ENCODE results near the gene GLCCI1. TPM values are rescaled to one million over a fixed set of nuclear protein-coding genes. Genes with fewer than 3 reads are reported as not detected.
"Not testable (repeated sequence)": the region's sequence is repeated elsewhere in the genome, so short reads cannot be mapped to it uniquely, and the experiment has no call there.

Gene GLCCI1
- total RNA-seq, 1 donor: 10.0 TPM

DNA sequence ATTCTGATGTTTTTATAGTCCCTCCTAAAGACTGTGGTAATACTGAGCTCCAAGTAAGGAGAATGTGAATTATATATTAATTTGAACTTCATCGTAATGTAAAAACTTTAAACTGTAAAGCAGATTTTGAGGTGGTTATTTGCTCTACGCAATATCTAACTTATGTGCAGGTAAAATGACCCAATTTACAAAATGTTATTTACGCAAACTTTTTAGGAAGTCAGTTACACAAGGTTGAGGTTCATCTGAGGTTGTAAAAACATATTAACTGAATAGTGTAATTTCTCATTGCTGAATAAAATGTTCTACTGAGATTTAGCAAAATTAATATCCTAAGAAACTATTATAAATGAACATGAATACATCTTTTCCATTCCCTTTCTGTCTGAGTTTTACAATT is 15.8 kb downstream of the GLCCI1 start:
- no peak for DNase-seq (ENCODE audit: low read depth in 2 of 3, low spot score in 2 of 3)

DNA sequence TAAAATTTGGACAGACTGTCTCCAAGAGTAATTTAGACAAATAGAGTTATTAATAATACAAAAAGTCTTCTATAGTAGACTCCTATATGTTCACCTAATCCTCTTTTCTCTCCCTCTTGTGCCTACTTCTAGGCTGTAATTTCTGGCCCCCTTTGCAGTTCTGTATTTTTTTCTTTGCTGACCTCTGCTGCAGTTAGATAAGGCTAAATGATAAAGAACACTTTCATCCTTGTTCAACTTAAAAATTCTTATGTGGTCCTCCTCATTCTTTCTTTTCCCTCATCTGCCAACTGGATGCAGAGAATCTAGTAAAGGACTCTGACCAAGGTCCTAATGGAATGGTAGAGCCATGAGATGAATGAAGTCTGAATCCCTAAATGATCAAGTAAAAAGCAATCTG is 20.1 kb downstream of the GLCCI1 start:
- DNase-seq (ENCODE audit: low read depth in 2 of 3, low spot score in 2 of 3): no peak

DNA sequence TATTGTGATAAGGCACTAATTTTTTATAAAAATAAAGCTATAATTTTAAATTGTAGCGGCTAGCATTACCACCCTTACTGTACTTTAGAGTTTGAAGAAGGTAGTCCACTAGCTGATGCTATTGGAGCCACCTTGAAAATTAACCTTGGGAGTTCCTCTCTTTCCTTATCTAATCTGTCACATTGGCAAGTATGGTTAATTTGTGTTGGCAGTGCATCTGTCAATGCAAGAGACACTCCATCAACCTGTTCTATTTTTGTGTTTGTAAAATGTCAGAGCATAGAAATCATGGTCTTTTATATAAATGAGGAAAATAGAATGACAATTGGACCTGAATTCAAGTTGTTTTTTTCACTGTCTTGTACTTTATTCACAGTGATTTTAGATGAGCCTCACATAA is 20.5 kb downstream of the GLCCI1 start:
- peak in 1 of 3 donors; percentile 52 for DNase-seq (ENCODE audit: low read depth in 2 of 3, low spot score in 2 of 3)

DNA sequence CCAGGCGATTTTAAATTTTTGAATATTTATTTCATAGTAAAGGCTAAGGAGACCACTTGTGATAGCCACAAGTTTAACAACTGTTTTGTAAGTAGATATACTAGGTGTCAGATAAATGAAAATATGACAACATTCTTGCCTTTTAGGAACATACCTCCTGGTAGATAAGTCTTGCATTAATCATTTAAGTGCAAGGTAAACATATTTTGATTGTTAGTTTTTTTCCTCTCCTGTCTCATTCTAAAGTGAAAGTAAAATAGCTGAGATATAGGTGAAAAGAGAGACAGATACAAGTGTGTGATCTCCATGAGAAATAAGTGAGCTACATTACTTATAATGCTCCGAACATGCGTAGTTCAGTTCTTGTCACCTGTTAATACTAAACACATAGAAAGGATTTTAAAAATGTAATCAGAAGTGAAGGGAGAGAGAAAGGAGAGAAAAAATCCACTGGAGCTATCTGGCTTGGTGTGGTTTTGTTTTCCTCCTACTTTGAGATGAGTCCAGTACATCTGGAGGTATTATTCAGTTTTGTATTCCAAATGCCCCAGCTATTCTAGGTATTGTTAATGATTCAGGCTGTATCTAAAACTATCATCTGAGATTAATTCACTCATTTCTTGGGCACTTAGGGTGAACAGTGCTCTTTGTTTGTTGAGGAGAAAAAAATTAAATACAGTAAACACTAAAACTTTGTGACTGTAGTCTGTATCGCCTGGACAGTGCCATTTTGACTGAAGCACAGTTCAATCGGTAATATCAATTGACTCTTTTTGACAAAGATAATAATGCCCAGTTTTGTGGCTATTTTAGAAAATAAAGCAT is 21.2 kb downstream of the GLCCI1 start:
- no peak for DNase-seq (ENCODE audit: low read depth in 2 of 3, low spot score in 2 of 3)

DNA sequence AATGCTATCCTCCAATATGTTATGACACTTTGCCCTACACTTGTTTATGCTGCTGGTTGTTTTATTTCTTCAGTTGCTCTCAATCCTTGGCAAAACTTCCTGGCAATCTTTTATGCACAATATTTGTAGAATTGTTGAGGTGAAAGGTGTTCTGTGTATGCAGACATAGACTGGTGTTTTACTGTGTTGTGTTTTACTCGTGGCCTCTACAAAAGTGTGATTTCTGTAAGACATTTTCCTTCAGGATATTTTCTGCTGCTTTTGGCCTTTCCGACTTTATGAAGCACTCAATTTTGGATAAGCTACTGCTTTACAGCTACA is 21.8 kb downstream of the GLCCI1 start:
- no peak for DNase-seq (ENCODE audit: low read depth in 2 of 3, low spot score in 2 of 3)

- DNase-seq (ENCODE audit: low read depth in 2 of 3, low spot score in 2 of 3): peak in 1 of 3 donors; percentile 49
Observed at GRCh38 chr7:7992506-7992905, 23.9 kb downstream of the GLCCI1 start.

DNA sequence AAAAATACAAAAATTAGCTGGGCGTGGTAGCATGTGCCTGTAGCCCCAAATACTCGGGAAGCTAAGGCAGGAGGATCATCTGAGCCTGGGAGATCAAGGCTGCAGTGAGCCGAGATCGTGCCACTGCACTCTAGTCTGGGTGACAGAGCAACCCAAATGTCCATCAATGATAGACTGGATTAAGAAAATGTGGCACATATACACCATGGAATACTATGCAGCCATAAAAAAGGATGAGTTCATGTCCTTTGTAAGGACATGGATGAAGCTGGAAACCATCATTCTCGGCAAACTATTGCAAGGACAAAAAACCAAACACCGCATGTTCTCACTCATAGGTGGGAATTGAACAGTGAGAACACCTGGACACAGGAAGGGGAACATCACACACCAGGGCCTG is 26.8 kb downstream of the GLCCI1 start:
- DNase-seq (ENCODE audit: low read depth in 2 of 3, low spot score in 2 of 3): not testable (repeated sequence)

DNA sequence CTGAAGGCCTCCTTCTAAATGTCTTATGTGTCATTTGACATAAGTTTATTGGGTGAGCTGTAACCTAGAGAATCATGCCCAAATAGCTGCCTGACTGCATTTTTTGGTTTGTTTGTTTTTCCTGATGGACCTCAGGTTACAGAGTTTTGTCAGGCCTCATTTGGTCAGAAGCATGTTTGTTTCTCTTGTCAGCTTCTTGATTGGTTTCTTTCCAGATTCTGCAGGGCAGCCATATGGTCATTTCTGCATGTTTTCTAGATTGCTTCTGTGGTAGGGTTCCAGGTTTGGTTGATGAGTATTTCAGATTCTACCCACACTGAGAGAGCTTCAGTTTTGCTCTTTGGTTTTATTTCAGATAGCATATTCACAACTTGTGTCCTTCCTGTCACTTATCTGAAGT is 28.0 kb downstream of the GLCCI1 start:
- no peak for DNase-seq (ENCODE audit: low read depth in 2 of 3, low spot score in 2 of 3)

- DNase-seq (ENCODE audit: low read depth in 2 of 3, low spot score in 2 of 3): no peak
Observed at GRCh38 chr7:8000315-8000941, 31.8 kb downstream of the GLCCI1 start.

DNA sequence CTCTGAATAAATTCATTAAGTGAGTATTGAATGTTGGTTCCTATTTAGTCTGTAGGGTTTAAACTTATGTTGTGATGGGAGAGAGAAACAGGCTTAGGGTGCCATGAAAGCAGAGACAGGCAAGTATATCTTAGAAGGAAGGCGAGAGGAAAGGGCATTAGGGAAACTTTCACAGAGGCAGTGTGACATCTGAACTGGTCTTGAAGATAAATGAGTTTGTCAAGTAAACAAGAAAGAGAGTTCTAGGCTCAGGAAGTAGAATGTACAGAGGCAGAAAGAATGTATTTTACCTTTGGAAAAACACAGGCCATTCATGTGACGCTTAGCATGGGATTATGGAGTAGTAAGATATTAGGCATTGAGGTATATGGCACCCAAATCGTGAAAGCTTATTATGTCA is 34.5 kb downstream of the GLCCI1 start:
- DNase-seq (ENCODE audit: low read depth in 2 of 3, low spot score in 2 of 3): no peak

DNA sequence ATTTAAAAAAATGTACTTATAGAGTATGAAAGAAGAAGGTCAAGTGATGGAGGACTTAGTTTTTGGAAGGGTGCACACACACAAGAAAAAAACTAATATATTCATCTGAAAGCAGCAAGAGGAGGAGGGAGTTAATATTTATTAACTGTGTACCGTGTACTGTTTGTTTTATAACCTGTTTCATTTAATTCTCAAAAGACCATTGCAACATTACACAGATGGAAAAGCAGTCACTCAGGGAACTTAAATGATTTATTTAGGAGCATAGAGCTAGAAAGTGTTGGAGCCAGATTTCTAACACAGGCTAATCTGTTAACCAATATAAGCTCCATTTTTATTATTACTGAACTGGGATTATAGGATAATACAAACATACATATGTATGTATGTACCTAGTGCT is 36.7 kb downstream of the GLCCI1 start:
- no peak for DNase-seq (ENCODE audit: low read depth in 2 of 3, low spot score in 2 of 3)

- DNase-seq (ENCODE audit: low read depth in 2 of 3, low spot score in 2 of 3): no peak
Observed at GRCh38 chr7:8014399-8014798, 45.8 kb downstream of the GLCCI1 start.

- DNase-seq (ENCODE audit: low read depth in 2 of 3, low spot score in 2 of 3): peak in 2 of 3 donors; percentile 16 to 61
Observed at GRCh38 chr7:8015100-8015745, 46.6 kb downstream of the GLCCI1 start.

GRCh38 chr7:8015746-8016120 is 47.1 kb downstream of the GLCCI1 start:
- no peak for DNase-seq (ENCODE audit: low read depth in 2 of 3, low spot score in 2 of 3)

DNA sequence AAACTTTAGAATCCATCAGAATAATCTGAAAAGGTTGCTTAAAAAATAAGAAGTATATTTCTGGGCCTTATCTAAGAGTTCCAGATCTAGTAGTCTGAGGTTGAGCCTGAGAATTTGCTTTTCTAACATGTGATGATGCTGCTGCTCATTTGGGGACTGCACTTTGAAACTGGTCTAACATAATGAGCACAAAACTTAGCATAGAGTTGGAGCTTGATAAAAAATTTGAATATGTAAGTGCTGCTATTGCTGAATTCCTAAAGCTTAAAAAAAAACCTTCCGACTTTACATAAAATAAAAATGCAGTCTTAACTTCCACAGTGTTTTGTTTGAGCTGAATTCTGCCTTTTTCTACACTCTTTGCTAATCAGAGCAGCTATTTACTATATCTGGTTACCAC is 48.8 kb downstream of the GLCCI1 start:
- no peak for DNase-seq (ENCODE audit: low read depth in 2 of 3, low spot score in 2 of 3)

DNA sequence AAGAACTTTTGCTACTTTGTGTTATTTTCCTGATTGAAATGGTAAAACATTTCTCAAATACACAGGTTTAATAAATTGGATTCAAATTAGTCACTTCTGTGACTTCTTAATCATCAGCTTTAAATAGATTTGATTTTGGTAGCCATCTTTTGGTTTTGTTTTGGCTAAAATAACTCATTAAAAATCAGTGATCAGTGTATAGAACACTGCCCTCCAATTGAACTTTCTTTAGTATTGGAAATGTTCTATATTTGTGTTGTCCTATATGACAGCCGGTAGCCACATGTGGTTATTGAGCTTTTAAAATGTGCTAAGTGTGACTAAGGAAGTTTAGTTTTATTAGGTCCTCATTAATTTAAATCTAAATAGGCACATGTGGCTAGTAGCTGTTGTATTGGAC is 50.4 kb downstream of the GLCCI1 start:
- no peak for DNase-seq (ENCODE audit: low read depth in 2 of 3, low spot score in 2 of 3)

DNA sequence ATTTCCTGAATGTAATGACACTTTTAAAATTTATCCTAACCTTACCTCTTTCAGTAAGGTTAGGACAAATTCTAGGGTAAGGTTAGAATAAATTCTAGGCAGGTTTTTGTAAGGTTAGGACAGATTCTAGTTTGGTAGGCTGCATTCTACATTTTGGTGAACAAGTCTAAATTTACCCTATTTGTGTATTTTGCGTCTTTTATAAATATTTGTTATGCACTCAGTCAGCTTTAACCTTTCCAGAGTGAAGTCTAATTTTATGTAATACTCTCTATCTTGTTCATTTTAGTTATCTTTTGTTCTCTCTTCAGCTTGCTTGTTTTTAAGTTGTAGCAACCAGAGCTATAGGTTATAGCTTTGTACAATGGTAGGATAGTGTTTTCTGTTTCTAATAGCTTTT is 54.0 kb downstream of the GLCCI1 start:
- DNase-seq (ENCODE audit: low read depth in 2 of 3, low spot score in 2 of 3): no peak

- no peak for DNase-seq (ENCODE audit: low read depth in 2 of 3, low spot score in 2 of 3)
Observed at GRCh38 chr7:8035192-8035591, 66.6 kb downstream of the GLCCI1 start.

DNA sequence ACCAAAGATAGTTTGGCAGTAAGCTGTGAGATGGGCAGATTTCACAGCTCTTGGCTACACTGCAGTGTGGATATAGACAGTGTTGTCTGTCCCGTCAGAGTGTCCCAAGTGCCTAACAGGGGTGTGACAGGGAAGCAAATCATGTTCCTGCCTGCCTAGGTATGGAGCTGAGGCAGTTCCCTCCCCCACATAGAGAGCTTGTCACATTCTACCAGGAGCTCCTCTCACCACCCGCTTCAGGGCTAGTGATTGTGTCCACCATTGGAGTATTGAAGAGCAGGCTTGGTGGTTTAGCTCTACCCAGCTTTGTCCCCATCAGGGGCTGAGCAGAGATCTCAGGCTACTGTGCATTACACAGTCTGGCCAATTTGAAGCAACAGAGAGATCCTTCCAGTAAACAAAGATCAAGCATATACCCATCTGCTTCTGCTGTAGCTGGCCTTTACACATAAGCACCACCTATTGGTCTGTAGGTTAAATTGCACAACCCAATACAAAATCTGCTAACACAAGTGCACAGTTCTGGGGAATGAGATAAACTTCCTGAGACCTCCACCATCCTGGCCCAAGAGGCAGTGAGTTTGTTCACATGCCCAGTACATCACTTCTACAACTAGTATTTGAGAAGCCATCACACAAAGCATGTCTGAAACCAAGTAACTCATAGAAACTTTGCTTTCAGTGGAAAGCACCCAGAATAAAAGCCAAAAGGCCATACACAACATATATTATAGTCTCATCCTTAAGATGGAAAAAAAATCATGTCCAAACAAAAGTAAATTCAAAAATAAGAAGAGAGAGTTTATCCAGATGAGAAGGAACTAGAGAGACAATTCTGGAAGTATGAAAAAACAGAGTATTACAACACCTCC is 67.3 kb downstream of the GLCCI1 start:
- peak in 2 of 3 donors; percentile 32 to 46 for DNase-seq (ENCODE audit: low read depth in 2 of 3, low spot score in 2 of 3)

DNA sequence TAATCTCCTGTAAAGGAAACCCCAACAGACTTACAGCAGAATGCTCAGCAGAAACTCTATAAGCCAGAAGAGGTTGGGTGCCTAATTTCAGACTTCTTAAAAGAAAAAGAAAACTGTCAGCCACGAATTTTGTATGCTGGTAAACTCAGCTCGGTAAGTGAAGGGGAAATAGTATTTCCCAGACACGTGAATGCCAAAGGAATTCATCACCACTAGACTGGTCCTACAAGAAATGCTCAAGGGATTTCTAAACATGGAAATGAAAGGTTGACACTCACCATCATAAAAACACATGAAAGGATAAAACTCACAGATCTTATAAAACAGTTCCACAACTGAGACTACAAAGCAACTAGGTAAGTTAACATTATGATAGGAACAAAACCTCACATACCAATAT is 68.6 kb downstream of the GLCCI1 start:
- no peak for DNase-seq (ENCODE audit: low read depth in 2 of 3, low spot score in 2 of 3)

GRCh38 chr7:8040768-8041369 is 72.3 kb downstream of the GLCCI1 start:
- DNase-seq (ENCODE audit: low read depth in 2 of 3, low spot score in 2 of 3): no peak
